HL-60 (cell line): ENCODE measurements around the gene PSPN.

Experiments
- CTCF ChIP-seq: IDR thresholded peaks from one replicate; pipeline ENCODE4 v1.5.1; 2011; ENCODE audit warnings: low read length, control low read depth, inconsistent platforms; ENCODE audit not compliant: insufficient read depth
- GABPA ChIP-seq: IDR thresholded peaks from 2 replicates; pipeline ENCODE4 v1.6.1; 2012; ENCODE audit warnings: low read depth
- POLR2AphosphoS5 ChIP-seq: IDR thresholded peaks from 2 replicates; pipeline ENCODE4 v1.6.1; 2012; ENCODE audit warnings: low read depth

DNA sequence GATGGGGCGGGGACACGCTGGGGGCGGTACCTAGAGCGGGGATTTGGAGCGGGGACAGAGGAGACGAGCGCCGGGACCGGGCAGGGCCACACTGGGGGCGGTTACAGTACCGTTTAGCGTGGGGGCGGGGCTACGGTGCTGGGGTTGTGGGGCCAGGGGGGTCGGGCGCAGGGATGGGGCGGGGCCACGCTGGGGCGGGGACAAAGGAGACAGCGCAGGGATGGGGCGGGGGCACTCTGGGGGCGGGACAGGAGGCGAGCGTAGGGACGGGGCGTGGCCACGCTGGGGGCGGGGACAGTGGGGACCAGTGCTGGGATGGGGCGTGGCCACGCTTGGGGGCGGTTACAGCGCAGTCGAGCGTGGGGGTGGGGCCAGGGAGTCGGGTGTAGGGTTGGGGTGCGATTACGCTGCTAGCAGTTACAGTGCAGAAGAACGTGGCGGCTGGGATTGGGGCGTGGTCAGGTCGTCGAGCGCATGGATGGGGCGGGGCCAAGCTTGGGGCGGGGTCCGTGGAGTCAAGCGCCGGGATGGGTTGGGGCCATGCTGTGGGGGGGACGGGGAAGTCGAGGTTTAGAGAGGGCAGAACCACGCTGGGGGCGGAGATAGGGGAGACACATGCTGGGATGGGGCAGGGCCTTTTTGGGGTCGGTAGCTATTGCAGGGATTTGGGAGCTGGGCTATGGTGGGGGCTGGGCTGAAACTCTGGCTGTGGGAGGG is 2.5 kb downstream of the PSPN start:
- TF ChIP-seq CTCF = no peak
- no peak; the same call in 1 of the 2 replicates for TF ChIP-seq POLR2AphosphoS5
- TF ChIP-seq GABPA = no peak
